Stimulated activated CD4-positive, alpha-beta T cell treated with anti-CD3 and anti-CD28 coated beads, Interleukin-4, amount 100 ng/mL, for 1 hour (primary cell): Measurements from ENCODE around the gene AK1.
"Not testable (repeated sequence)": the region's sequence is repeated elsewhere in the genome, so short reads cannot be mapped to it uniquely, and the experiment has no call there.

Source experiments
- DNase-seq: peaks from one replicate; pipeline ENCODE4 v3.0.0-alpha.2; 2020

Gene AK1

GRCh38 chr9:127845619-127846018 is 31.9 kb downstream of the AK1 start:
- not testable (repeated sequence) for DNase-seq

- no peak for DNase-seq
Measured at GRCh38 chr9:127844821-127845359, 32.6 kb downstream of the AK1 start.

- no peak for DNase-seq
Measured at GRCh38 chr9:127841087-127841835, 36.2 kb downstream of the AK1 start.

- DNase-seq: no peak
Measured at GRCh38 chr9:127838375-127839078, 38.9 kb downstream of the AK1 start.

GRCh38 chr9:127837346-127837745 is 40.1 kb downstream of the AK1 start:
- no peak for DNase-seq

GRCh38 chr9:127836561-127836960 is 40.9 kb downstream of the AK1 start:
- DNase-seq: not testable (repeated sequence)

GRCh38 chr9:127835991-127836516 is 41.4 kb downstream of the AK1 start:
- no peak for DNase-seq

- no peak for DNase-seq
Measured at GRCh38 chr9:127833555-127833954, 43.9 kb downstream of the AK1 start.

- DNase-seq: no peak
Measured at GRCh38 chr9:127832248-127832647, 45.2 kb downstream of the AK1 start.

- no peak for DNase-seq
Measured at GRCh38 chr9:127829205-127829906, 48.1 kb downstream of the AK1 start.

GRCh38 chr9:127828262-127829031 is 49.0 kb downstream of the AK1 start:
- no peak for DNase-seq

- no peak for DNase-seq
Measured at GRCh38 chr9:127826253-127826913, 51.1 kb downstream of the AK1 start.

- DNase-seq: no peak
Measured at GRCh38 chr9:127825319-127826051, 52.0 kb downstream of the AK1 start.

- DNase-seq: no peak
Measured at GRCh38 chr9:127822108-127822507, 55.4 kb downstream of the AK1 start.

GRCh38 chr9:127818574-127818973 is 58.9 kb downstream of the AK1 start:
- no peak for DNase-seq

- DNase-seq: no peak
Measured at GRCh38 chr9:127817881-127818434, 59.5 kb downstream of the AK1 start.

- DNase-seq: no peak
Measured at GRCh38 chr9:127816728-127817127, 60.7 kb downstream of the AK1 start.
